Measurements from ENCODE around the gene HAUS7. TPM values are rescaled to one million over a fixed set of nuclear protein-coding genes. Genes with fewer than 3 reads are reported as not detected.

HAUS7 gene
- total and polyA plus RNA-seq, 2 experiments from 2014 or later, result 19.8 to 22.6 TPM

DNA sequence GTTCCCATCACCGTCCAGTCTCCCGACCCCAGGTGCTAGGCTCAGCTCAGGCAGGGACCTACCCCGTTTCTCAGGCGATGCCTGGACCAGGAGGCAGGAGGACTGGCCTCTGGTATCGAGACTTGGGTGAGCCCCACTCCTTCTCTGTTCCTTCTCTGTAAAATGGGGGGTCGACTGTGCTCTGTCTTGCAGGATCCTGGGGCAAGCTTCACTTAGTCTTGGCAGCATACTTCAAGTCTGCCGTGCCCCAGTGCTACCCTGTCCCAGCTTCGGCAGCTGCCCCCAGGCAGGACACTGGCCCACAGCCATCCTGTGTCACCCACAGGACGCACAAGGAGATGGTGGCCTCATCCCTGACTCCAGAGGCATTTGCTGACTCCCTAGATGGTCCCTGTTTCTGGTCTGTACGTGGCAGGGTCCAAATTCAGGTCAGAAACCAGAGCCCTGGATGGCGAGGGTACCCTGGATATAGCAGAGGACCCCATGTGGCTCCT is 7.0 kb upstream of the HAUS7 start:
- TF ChIP-seq, protein P1, sequence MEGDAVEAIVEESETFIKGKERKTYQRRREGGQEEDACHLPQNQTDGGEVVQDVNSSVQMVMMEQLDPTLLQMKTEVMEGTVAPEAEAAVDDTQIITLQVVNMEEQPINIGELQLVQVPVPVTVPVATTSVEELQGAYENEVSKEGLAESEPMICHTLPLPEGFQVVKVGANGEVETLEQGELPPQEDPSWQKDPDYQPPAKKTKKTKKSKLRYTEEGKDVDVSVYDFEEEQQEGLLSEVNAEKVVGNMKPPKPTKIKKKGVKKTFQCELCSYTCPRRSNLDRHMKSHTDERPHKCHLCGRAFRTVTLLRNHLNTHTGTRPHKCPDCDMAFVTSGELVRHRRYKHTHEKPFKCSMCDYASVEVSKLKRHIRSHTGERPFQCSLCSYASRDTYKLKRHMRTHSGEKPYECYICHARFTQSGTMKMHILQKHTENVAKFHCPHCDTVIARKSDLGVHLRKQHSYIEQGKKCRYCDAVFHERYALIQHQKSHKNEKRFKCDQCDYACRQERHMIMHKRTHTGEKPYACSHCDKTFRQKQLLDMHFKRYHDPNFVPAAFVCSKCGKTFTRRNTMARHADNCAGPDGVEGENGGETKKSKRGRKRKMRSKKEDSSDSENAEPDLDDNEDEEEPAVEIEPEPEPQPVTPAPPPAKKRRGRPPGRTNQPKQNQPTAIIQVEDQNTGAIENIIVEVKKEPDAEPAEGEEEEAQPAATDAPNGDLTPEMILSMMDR (IDR thresholded peaks at IDR 0.05; ENCODE audit: low read depth, low read length), result no peak
- H3K27ac ChIP-seq, result no peak overlapping the region
- H3K4me1 ChIP-seq (ENCODE audit: low read depth), result no peaks in the 10 kb centered on the region

DNA sequence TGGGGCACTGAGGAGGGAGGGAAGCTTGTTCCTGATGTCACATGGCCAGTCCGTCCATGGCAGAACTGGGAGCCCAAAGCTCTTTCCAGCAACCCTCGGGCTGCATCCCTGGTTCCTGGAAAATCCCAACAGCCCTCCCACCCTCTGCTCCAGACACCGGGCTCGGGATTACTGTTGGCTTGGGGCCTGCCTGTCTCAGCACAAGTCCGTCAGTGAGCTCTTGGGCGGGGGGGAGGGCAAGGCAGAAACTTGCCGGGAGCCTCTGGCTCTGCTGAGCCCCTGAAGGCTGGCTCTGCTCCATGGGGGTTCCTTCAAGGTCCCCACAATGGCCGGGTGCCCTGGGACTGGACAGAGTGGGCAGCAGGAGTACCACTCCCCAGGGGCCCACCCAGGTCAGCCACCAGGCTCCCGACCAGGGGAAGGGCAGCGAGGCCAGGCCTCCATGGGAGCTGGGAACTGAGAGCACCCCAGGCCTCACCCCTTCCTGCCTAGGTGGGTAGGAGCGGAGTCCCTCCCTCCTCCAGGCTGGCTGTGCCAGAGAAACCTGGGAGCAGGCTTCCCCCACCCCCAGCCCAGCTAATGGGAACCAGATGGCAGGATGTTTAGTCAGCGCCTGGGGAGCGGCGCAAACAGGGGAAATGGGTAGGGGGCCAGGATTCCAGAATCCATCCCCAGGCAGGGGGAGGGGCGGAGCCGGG is 6.4 kb upstream of the HAUS7 start:
- Histone ChIP-seq H3K4me3 (no peak overlapping the region), H3K9me3 (ENCODE audit: low read depth) (no peaks in the 10 kb centered on the region), H3K27me3 (no peaks in the 10 kb centered on the region), H3K27ac (no peak overlapping the region), H3K4me1 (ENCODE audit: low read depth) (no peaks in the 10 kb centered on the region), H3K36me3 (no peaks in the 10 kb centered on the region)
- DNase-seq (ENCODE audit: low read depth in 1 of 2, low spot score in 1 of 2), result peak in 1 of 2 donors; percentile 71
- TF ChIP-seq, protein P1 (IDR thresholded peaks at IDR 0.05; ENCODE audit: low read depth, low read length), result no peak

More for the DNA sequence above, 7.0 kb upstream of the HAUS7 start:
- no peak overlapping the region for H3K4me3 ChIP-seq
- no peaks in the 10 kb centered on the region for H3K9me3 ChIP-seq (ENCODE audit: low read depth)
- no peaks in the 10 kb centered on the region for H3K36me3 ChIP-seq
- DNase-seq (ENCODE audit: low read depth in 1 of 2, low spot score in 1 of 2), result no peak
- no peaks in the 10 kb centered on the region for H3K27me3 ChIP-seq

DNA sequence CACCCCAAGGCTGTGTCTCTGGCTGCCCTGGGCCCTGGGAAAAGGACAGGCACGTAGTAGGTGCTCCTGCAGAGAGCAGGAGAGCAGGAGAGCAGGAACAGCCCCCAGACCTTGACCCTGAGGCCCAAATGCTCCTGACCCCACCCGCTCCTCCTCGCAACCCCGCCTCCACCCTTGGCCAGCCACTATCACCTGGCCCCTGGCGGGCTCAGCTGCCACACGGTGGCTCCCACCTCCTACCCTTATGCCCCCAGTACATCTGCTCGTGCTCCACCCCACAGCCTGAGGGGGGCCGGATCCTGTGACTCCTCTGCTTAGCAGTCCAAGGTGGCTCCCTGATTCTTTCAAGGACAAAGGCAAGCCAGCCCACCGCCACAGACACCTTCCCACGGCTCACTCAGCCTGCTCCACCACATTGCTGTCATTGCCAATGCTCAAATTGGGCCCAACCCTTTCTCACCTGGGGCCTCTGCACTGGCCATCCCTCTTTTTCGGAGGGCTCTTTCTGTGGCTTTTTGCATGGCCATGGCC is 5.4 kb upstream of the HAUS7 start:
- H3K4me3 ChIP-seq, result no peak overlapping the region
- H3K27me3 ChIP-seq, result no peaks in the 10 kb centered on the region
- DNase-seq (ENCODE audit: low read depth in 1 of 2, low spot score in 1 of 2), result no peak
- no peak overlapping the region for H3K27ac ChIP-seq
- no peaks in the 10 kb centered on the region for H3K36me3 ChIP-seq
- H3K9me3 ChIP-seq (ENCODE audit: low read depth), result no peaks in the 10 kb centered on the region
- TF ChIP-seq, protein P1 (IDR thresholded peaks at IDR 0.05; ENCODE audit: low read depth, low read length), result no peak
- H3K4me1 ChIP-seq (ENCODE audit: low read depth), result no peaks in the 10 kb centered on the region

DNA sequence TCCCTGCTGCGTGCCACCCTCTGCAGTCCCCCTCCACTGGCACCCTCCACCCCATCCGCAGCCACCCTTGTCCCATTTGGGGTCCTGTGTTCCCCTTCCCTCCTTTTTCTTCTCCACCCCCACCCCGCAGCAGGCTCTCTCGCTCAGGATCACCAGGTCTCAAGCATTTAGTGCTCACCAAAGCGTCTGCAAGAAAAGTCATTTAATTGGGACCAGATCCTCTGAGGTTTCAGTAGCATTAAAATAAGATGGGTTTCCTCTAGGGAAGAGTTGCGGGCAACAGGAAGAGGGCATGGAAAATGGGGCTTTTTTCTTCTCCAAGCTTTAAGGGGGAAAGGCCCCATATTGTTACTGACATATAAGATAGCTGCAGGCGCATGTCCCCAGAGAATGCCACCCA is 4.9 kb upstream of the HAUS7 start:
- H3K36me3 ChIP-seq, result no peaks in the 10 kb centered on the region
- H3K4me1 ChIP-seq (ENCODE audit: low read depth), result no peaks in the 10 kb centered on the region
- TF ChIP-seq, protein P1 (IDR thresholded peaks at IDR 0.05; ENCODE audit: low read depth, low read length), result no peak
- no peaks in the 10 kb centered on the region for H3K27me3 ChIP-seq
- no peak for DNase-seq (ENCODE audit: low read depth in 1 of 2, low spot score in 1 of 2)
- H3K4me3 ChIP-seq, result no peak overlapping the region
- H3K27ac ChIP-seq, result no peak overlapping the region
- H3K9me3 ChIP-seq (ENCODE audit: low read depth), result no peaks in the 10 kb centered on the region

DNA sequence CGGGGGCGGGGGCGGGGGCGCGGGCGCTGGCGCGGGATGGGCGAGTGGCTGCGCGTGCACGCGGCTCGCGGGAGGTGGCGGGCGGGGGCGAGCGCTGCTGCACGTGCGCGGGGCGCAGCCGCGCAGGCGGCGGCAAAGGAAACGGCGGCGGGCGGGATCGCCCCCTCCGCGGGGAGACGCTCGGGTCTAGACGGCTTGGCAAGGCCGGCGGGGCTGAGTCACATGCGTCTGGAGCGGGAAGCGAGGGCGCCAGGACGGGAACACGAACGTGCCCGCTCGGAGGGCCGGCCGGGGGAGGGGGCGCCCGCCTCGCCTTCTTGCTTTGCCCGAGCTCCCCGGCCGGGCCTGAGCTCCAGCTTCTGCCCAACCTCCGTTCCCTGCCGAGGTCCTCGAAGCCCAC is 4.3 kb upstream of the HAUS7 start:
- TF ChIP-seq, protein P1 (IDR thresholded peaks at IDR 0.05; ENCODE audit: low read depth, low read length), result no peak
- Histone ChIP-seq H3K4me3 (no peak overlapping the region), H3K9me3 (ENCODE audit: low read depth) (no peaks in the 10 kb centered on the region), H3K27ac (no peak overlapping the region), H3K36me3 (no peaks in the 10 kb centered on the region), H3K4me1 (ENCODE audit: low read depth) (no peaks in the 10 kb centered on the region), H3K27me3 (no peaks in the 10 kb centered on the region)
- peak in 1 of 2 donors; percentile 74 for DNase-seq (ENCODE audit: low read depth in 1 of 2, low spot score in 1 of 2)
